SH-SY5Y (cell line): ENCODE data around the gene MOSPD2.

Source experiments
- GATA2 ChIP-seq: IDR thresholded peaks from 2 replicates; pipeline ENCODE4 v1.6.1; 2011; ENCODE audit warnings: mild to moderate bottlenecking, low read depth, low read length
- GATA3 ChIP-seq: IDR thresholded peaks from 2 replicates; pipeline ENCODE4 v1.6.1; 2011; ENCODE audit warnings: low read depth, mild to moderate bottlenecking, low read length, moderate library complexity

- TF ChIP-seq GATA3 (no peak), GATA2 (no peak)
Observed at GRCh38 chrX:14829643-14830042, 43.6 kb upstream of the MOSPD2 start.
